WTC11 (cell line): ENCODE results near the gene SIPA1L3. TPM values are rescaled to one million over a fixed set of nuclear protein-coding genes. Genes with fewer than 3 reads are reported as not detected.

Experiments
- ATAC-seq: fragments of 200-7000 bp; cut with Tn5 transposase; 2 replicates; pipeline ENCODE4 v1.10.0; 2021; ENCODE audit warnings: mild to moderate bottlenecking, moderate library complexity
- CTCF ChIA-PET: fragments of 300-600 bp; sonication (Branson Sonifier 250); formaldehyde crosslinking; loops from one replicate; lab custom pipeline; 2021; ENCODE audit warnings: antibody characterized with exemption; lab: Charles Lee
- POLR2A ChIA-PET: fragments of 350-600 bp; sonication (Branson Sonifier 250); formaldehyde crosslinking; loops from one replicate; lab custom pipeline; 2021; ENCODE audit warnings: antibody characterized with exemption; lab: Charles Lee
- DNase-seq: peaks from one replicate; pipeline ENCODE4 v3.0.0; 2021; ENCODE audit warnings: low spot score
- H3K27ac Mint-ChIP-seq: 2 replicates; pipeline ENCODE4 v1.8.0; 2021; ENCODE audit warnings: mixed read lengths
- H3K27me3 Mint-ChIP-seq: 2 replicates; pipeline ENCODE4 v1.8.0; 2021; ENCODE audit warnings: low read depth, mild to moderate bottlenecking, moderate library complexity, mixed read lengths
- H3K36me3 Mint-ChIP-seq: 2 replicates; pipeline ENCODE4 v1.8.0; 2021; ENCODE audit warnings: mixed read lengths
- H3K4me1 Mint-ChIP-seq: 2 replicates; pipeline ENCODE4 v1.8.0; 2022; ENCODE audit warnings: mixed read lengths
- H3K4me3 Mint-ChIP-seq: 2 replicates; pipeline ENCODE4 v1.8.0; 2021; ENCODE audit warnings: mild to moderate bottlenecking, moderate library complexity, mixed read lengths
- H3K9me3 Mint-ChIP-seq: 2 replicates; pipeline ENCODE4 v1.8.0; 2021; ENCODE audit warnings: mixed read lengths
- CTCF ChIP-seq: fragments of 200-600 bp; IDR thresholded peaks from 2 replicates; pipeline ENCODE4 v1.8.0; 2022; ENCODE audit warnings: antibody characterized with exemption
- E2F5 ChIP-seq: sonication (generic); formaldehyde crosslinking; IDR thresholded peaks from 2 replicates; pipeline ENCODE4 v1.8.1; 2022; ENCODE audit warnings: mild to moderate bottlenecking, moderate library complexity, missing genetic modification reagents
- FOXJ3 ChIP-seq: sonication (generic); formaldehyde crosslinking; IDR thresholded peaks from 2 replicates; pipeline ENCODE4 v1.9.0; 2021; ENCODE audit warnings: missing genetic modification reagents, mild to moderate bottlenecking, borderline replicate concordance
- IRF1 ChIP-seq: sonication (generic); formaldehyde crosslinking; IDR thresholded peaks from 2 replicates; pipeline ENCODE4 v1.8.0; 2023; ENCODE audit warnings: missing genetic modification reagents
- MLX ChIP-seq: sonication (generic); formaldehyde crosslinking; IDR thresholded peaks from 2 replicates; pipeline ENCODE4 v1.8.1; 2023; ENCODE audit warnings: mild to moderate bottlenecking, missing genetic modification reagents, moderate library complexity
- MYBL2 ChIP-seq: sonication (generic); formaldehyde crosslinking; IDR thresholded peaks from 2 replicates; pipeline ENCODE4 v1.8.1; 2023; ENCODE audit warnings: mild to moderate bottlenecking, moderate library complexity, missing genetic modification reagents
- NR1H2 ChIP-seq: sonication (generic); formaldehyde crosslinking; IDR thresholded peaks from 2 replicates; pipeline ENCODE4 v1.9.0; 2021; ENCODE audit warnings: mild to moderate bottlenecking, moderate library complexity, missing genetic modification reagents
- NR2C2 ChIP-seq: sonication (generic); formaldehyde crosslinking; IDR thresholded peaks from 2 replicates; pipeline ENCODE4 v1.8.0; 2022; ENCODE audit warnings: mild to moderate bottlenecking, missing genetic modification reagents
- OVOL2 ChIP-seq: fragments of 250-450 bp; sonication (Bioruptor Pico); IDR thresholded peaks from 2 replicates; pipeline ENCODE4 v1.9.0; 2021; ENCODE audit warnings: mild to moderate bottlenecking, borderline replicate concordance
- SMAD3 ChIP-seq: sonication (generic); formaldehyde crosslinking; IDR thresholded peaks from 2 replicates; pipeline ENCODE4 v1.8.0; 2022; ENCODE audit warnings: missing genetic modification reagents, mild to moderate bottlenecking, borderline replicate concordance
- SP1 ChIP-seq: sonication (generic); formaldehyde crosslinking; conservative IDR thresholded peaks from 2 replicates; pipeline ENCODE4 v1.8.1; 2022; ENCODE audit warnings: missing genetic modification reagents
- STAT6 ChIP-seq: sonication (generic); formaldehyde crosslinking; conservative IDR thresholded peaks from 2 replicates; pipeline ENCODE4 v1.8.1; 2023; ENCODE audit warnings: mild to moderate bottlenecking, low read depth, missing genetic modification reagents, moderate library complexity
- ZBTB21 ChIP-seq: sonication (generic); formaldehyde crosslinking; IDR thresholded peaks from 2 replicates; pipeline ENCODE4 v1.8.1; 2023; ENCODE audit warnings: mild to moderate bottlenecking, missing genetic modification reagents, borderline replicate concordance
- ZNF219 ChIP-seq: sonication (generic); formaldehyde crosslinking; IDR thresholded peaks from 2 replicates; pipeline ENCODE4 v1.8.0; 2023; ENCODE audit warnings: missing genetic modification reagents, mild to moderate bottlenecking, borderline replicate concordance
- ZNF423 ChIP-seq: fragments of 250-450 bp; sonication (Bioruptor Pico); IDR thresholded peaks from 2 replicates; pipeline ENCODE4 v2.1.2; 2022; ENCODE audit warnings: mild to moderate bottlenecking, moderate library complexity
- ZNF425 ChIP-seq: fragments of 250-450 bp; sonication (Bioruptor Pico); conservative IDR thresholded peaks from 2 replicates; pipeline ENCODE4 v1.9.0; 2021; ENCODE audit warnings: mild to moderate bottlenecking
- ZSCAN18 ChIP-seq: fragments of 250-450 bp; sonication (Bioruptor Pico); IDR thresholded peaks from 2 replicates; pipeline ENCODE4 v2.1.2; 2022; ENCODE audit warnings: mild to moderate bottlenecking, moderate library complexity
- total RNA-seq: library from RNA; stranded (reverse); gene quantifications from 3 replicates; pipeline ENCODE4 v1.2.3, GENCODE V29; 2021

Gene SIPA1L3
- total RNA-seq, 1 experiment from 2014 or later = 41.5 TPM

GRCh38 chr19:38099966-38100365 is 193.0 kb downstream of the SIPA1L3 start:
- H3K4me1 Mint-ChIP-seq = no peaks in the 10 kb centered on the region
- no peak overlapping the region for H3K4me3 Mint-ChIP-seq
- peaks cover 7% of the 10 kb centered on the region for H3K9me3 Mint-ChIP-seq
- ATAC-seq = no peak
- ChIA-PET POLR2A (no interaction called here), CTCF (no interaction called here)
- no peaks in the 10 kb centered on the region for H3K27me3 Mint-ChIP-seq
- TF ChIP-seq ZBTB21 (CRISPR knock-in tag) (no peak), CTCF (no peak), MLX (CRISPR knock-in tag) (no peak), SMAD3 (CRISPR knock-in tag) (no peak), SP1 (no peak), STAT6 (CRISPR knock-in tag) (no peak), E2F5 (CRISPR knock-in tag) (no peak), NR2C2 (CRISPR knock-in tag) (no peak), FOXJ3 (CRISPR knock-in tag) (no peak), NR1H2 (no peak), OVOL2 (no peak), MYBL2 (no peak), IRF1 (CRISPR knock-in tag) (no peak), ZSCAN18 (no peak), ZNF423 (no peak), ZNF219 (CRISPR knock-in tag) (no peak), ZNF425 (no peak)
- no peak overlapping the region for H3K27ac Mint-ChIP-seq
- no peak for DNase-seq
- H3K36me3 Mint-ChIP-seq = peaks cover 37% of the 10 kb centered on the region
